GM21367 (cell line): ENCODE data around the gene LRRK2.
A peak's percentile ranks its signal among the peaks of the same experiment; 100 is the strongest.

Experiments
- ATAC-seq: cut with Tn5 transposase; IDR thresholded peaks from one replicate; pipeline ENCODE4 v1.9.1; 2021; ENCODE audit not compliant: unreplicated experiment

Gene LRRK2

GRCh38 chr12:40224439-40225291 lies at the start of gene LRRK2:
TSS of gene LRRK2 (plus strand) at chr12:40224997. CDS start at chr12:40225132, 135 bp downstream.
- ATAC-seq: peak; percentile 46

GRCh38 chr12:40175045-40175444 lies 49.8 kb upstream of the LRRK2 start:
- ATAC-seq: no peak

- no peak for ATAC-seq
These were observed 49.3 kb upstream of the LRRK2 start for GRCh38 chr12:40175489-40175888.

GRCh38 chr12:40178701-40179100 lies 46.1 kb upstream of the LRRK2 start:
- no peak for ATAC-seq

- ATAC-seq: no peak
These were observed 43.3 kb upstream of the LRRK2 start for GRCh38 chr12:40181490-40181889.

GRCh38 chr12:40183715-40184114 lies 41.1 kb upstream of the LRRK2 start:
- ATAC-seq: no peak

- no peak for ATAC-seq
These were observed 40.1 kb upstream of the LRRK2 start for GRCh38 chr12:40184493-40185302.

GRCh38 chr12:40185303-40185693 lies 39.5 kb upstream of the LRRK2 start:
- no peak for ATAC-seq

- ATAC-seq: no peak
These were observed 36.1 kb upstream of the LRRK2 start for GRCh38 chr12:40188558-40189320.

GRCh38 chr12:40192704-40193255 lies 32.0 kb upstream of the LRRK2 start:
- ATAC-seq: peak; percentile 97

- no peak for ATAC-seq
These were observed 30.0 kb upstream of the LRRK2 start for GRCh38 chr12:40194846-40195245.

GRCh38 chr12:40197590-40197989 lies 27.2 kb upstream of the LRRK2 start:
- no peak for ATAC-seq

- ATAC-seq: no peak
These were observed 26.2 kb upstream of the LRRK2 start for GRCh38 chr12:40198601-40199000.

- ATAC-seq: no peak
These were observed 22.4 kb upstream of the LRRK2 start for GRCh38 chr12:40202095-40203059.

GRCh38 chr12:40203060-40203430 lies 21.8 kb upstream of the LRRK2 start:
- no peak for ATAC-seq

- no peak for ATAC-seq
These were observed 20.5 kb upstream of the LRRK2 start for GRCh38 chr12:40204337-40204736.

GRCh38 chr12:40207551-40207950 lies 17.2 kb upstream of the LRRK2 start:
- ATAC-seq: no peak

GRCh38 chr12:40208707-40209446 lies 15.9 kb upstream of the LRRK2 start:
- ATAC-seq: peak; percentile 88

- no peak for ATAC-seq
These were observed 14.9 kb upstream of the LRRK2 start for GRCh38 chr12:40209886-40210285.
